Stimulated activated CD4-positive, alpha-beta T cell treated with anti-CD3 and anti-CD28 coated beads, TNF-alpha, amount 100 ng/mL, for 24 hours (primary cell): ENCODE data around the gene MICU1.
"Not testable (repeated sequence)": the region's sequence is repeated elsewhere in the genome, so short reads cannot be mapped to it uniquely, and the experiment has no call there.

Experiments
- DNase-seq, 3 experiments: peaks; one replicate each; pipeline ENCODE4 v3.0.0-alpha.2; 2020; ENCODE audit warnings: low read depth in 3 of 3

MICU1 gene

GRCh38 chr10:72455889-72456595 lies 169.8 kb downstream of the MICU1 start:
- no peak for DNase-seq

DNA sequence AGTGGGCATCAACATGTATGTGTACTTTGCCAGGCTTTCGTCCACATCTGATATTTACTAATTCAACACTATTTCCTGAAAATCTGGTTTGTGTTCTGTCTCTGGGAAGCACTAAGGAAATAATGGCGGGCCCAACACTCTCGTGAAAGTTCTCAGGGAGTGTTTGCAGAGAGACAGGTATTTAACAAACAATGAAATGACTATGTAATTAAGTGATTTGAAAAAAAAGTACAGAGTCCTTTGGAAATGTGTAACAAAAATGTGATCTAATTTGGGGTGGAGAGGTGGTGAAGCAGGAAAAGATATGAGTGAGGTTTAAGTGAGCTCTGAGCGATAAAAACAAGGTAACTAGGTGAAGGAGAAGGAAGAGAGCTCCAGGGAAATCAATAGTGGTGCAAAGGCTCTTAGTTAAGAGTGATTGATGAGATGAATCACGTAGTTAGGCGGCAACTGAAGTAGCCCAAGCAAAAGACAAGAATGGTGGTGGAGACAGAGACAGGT lies 175.9 kb downstream of the MICU1 start:
- no peak for DNase-seq

- no peak for DNase-seq
Measured at GRCh38 chr10:72445851-72446250, 180.0 kb downstream of the MICU1 start.

- not testable (repeated sequence) for DNase-seq
Measured at GRCh38 chr10:72442969-72443368, 182.9 kb downstream of the MICU1 start.

- DNase-seq: no peak
Measured at GRCh38 chr10:72435570-72435969, 190.3 kb downstream of the MICU1 start.

GRCh38 chr10:72430936-72431335 lies 194.9 kb downstream of the MICU1 start:
- not testable (repeated sequence) for DNase-seq

DNA sequence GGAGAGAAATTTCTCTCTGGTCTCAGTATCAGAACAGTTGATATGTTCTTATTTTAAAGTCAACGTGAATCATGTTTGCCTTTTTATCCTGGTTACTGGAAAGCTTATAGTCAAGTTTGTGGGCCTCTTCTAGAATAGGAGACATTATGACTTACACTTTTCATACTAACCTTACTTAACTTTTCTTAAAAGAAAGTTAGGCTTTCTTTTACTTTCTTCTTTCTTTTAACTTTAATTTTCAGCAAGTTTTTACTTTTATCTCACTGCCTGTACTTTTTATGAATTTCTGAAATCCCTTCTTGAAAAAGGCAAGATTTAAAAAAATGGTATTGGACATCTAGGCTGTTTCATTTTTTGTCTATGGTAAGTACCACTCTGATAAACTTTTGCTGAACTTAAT lies 195.9 kb downstream of the MICU1 start:
- no peak for DNase-seq

DNA sequence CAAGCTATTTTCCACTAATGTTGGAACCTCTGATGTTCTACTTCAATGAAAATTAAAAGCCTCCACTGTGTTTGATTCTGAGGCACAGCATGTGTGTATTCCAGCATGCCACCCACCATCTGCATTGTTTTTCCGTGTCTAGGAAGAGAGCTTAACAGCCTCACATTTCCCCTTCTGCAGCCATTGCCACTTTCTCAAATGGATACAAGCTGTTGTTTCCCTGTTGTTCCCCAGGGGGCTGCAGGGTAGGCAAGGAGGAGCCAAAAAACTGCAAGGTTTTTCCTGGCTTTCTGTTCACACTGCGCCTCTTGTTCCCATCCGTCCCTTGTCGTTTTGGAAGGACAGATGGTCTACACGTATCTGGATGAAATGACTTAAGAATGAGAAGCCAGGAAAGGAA lies 198.9 kb downstream of the MICU1 start:
- no peak for DNase-seq

DNA sequence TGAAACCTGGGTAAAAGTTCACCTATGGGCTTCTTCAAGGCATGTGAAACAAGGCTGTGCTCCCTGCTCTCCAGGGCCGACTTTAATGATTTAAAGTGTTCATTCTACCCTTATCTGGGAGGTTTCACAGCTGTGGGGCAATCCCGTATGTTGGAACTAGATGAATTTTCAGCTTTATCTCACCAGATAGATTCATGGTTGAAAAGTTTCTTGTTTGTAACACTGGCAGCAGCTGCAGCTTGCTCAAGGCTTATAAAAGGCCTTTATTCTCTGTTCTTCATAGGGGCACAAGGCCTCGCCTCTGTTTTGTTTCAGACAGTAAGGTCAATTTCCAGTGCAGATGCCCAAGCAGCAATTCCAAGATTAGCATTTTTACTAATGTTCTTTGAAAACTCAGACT lies 200.7 kb downstream of the MICU1 start:
- no peak for DNase-seq

DNA sequence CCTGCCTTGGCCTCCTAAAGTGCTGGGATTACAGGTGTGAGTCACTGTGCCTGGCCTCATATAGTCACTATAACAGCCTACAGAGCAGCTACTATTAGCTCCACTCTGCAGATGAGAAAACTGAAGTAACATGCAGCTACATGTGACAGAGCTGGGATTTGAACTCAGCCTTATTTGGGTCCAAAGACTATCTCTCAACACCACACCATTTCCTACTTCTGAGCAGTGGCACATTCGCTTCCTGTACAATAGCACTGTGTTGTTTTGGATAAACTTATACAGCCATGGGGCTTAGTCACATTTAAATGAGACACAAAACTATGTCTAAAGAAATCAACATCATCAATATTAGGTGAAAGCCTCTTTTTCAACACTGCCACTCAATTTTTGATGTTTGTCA lies 201.3 kb downstream of the MICU1 start:
- DNase-seq: no peak

DNA sequence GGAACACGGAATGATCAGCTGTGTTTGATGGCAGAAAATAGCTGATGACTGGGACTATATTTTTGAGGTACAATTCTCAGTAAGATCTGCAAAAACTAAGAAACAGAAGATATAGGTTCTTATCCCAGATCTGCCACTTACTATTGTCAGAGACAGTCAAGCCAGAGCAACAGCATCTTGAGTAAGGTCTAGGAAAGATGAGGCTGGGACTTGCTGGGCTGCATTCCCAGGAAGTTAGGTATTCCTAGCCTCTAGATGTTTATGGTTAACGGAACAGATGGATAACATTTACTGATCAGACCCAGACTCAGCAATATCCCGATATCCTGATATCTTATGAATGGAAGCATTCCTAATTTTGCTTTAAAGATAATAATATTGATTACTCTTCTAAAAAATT lies 202.5 kb downstream of the MICU1 start:
- DNase-seq: no peak

DNA sequence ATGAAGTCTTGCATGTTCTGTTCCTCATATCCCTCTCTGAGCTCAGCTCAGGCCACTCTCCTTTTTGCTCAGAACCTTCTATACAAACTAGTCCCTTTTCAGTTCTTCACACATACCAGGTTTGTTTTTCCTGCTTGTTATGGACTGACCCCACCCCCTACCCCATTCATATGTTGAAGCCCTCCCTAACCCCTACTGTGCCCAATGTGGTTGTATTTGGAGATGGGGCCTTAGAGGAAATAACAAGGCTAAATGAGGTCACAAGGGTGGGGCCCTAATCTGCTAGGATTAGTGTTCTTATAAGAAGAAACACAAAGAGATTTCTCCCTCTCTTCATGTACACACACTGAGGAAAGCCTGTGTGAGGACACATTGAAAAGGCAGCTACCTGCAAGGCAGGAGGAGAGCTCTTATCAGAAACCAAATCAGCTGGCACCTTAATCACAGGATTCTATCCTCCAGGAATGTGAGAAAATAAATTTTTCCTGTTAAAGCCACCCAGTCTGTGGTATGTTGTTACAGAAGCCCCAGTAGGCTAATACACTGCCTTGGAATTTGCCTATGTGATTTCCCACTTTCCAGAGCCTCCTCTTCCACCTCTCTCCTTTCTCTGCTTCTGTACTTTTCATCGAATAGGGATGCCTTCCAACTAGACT lies 203.9 kb downstream of the MICU1 start:
- DNase-seq: no peak

- no peak for DNase-seq
Measured at GRCh38 chr10:72419241-72419640, 206.6 kb downstream of the MICU1 start.

DNA sequence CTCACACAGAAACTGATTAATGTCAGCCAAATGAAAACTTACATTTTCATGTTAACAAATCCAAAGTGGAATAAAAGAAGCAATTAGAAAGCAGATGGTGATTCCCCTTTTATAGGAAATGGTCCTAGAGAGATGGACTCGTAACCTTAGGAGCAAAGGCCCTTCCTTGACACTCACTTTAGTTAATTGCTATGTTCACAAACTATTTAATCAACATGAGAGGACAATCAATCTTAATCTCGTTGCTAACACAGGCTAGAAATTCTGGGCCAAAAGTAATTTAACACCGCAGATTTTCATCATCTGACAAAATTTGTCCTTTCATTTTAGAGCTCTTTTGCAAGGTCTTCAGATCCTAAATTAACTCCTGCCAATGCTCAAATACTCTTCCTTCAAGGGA lies 207.2 kb downstream of the MICU1 start:
- no peak for DNase-seq

DNA sequence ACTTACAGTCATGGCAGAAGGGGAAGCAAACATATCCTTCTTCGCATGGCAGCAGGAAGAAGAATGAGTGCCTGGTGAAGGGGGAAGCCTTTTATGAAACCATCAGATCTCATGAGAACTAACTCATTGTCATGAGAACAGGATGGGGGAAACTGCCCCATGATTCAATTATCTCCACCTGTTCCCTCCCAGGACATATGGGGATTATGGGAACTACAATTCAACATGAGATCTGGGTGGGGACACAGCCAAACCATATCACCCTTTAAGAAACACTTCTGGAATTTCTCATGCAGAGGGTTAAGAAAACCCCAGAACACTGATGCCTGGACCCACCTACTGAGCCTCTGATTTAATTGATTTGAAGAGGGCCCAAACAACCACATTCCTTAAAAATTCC lies 207.9 kb downstream of the MICU1 start:
- no peak for DNase-seq

- DNase-seq: no peak
Measured at GRCh38 chr10:72416661-72417060, 209.2 kb downstream of the MICU1 start.

DNA sequence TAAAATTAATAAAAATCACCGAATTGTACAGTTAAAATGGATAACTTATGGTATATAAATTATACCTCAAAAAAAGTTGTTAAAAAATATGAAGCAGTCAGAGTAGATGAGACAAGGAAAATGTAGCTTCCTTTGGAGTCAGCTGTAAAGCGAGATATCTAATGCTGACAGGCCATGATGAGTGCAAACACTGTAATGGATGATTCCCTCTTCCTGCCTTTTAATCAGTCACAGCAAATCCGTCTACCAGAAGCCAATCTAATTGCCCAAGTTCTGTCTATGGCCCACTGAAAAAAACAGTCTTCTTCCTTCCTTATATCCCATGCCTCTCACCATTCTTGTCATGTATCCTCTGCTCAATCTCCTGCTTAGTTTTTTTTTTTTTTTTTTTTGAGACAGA lies 211.2 kb downstream of the MICU1 start:
- DNase-seq: no peak

- DNase-seq: no peak
Measured at GRCh38 chr10:72409167-72409566, 216.7 kb downstream of the MICU1 start.

GRCh38 chr10:72407927-72408600 lies 217.8 kb downstream of the MICU1 start:
- DNase-seq: no peak

DNA sequence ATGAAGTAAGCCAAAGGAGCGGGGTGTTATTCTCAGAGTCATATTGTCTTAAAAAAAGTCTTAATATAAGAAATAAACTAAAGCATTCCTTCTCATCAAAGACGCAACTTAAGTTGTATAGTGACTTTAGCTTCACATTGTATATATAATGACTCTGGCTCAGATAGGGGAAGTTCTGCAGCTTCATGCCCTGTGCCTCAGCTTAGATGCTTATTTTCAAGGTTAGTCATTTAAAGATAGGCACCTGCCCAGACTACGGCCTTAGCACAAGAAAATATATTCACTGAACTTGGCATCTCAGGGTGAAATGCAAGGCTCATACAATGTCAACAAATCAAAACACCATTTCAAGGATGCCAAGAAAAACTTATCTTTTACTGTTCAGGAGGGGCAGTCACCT lies 218.4 kb downstream of the MICU1 start:
- DNase-seq: no peak

- DNase-seq: not testable (repeated sequence)
Measured at GRCh38 chr10:72395581-72395980, 230.3 kb downstream of the MICU1 start.

DNA sequence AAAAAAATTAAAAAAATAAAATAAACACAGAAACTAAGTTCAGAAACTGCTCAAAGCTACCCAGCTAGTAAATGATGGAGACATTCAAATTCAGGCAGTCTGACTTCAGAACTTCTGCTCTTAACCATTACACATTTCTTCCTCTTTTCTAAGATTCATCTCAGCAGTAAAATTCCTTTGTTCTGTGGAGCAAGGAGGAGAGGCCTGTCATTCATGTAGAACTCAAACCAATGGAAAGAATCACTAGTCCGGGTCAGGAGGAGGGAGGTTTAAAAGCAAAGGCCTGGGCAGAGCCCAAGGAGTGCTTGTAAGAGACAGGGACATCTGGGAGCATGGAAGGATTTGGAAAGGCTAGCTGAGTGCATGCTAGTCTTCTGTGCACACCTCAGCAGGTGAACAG lies 233.3 kb downstream of the MICU1 start:
- DNase-seq: no peak

DNA sequence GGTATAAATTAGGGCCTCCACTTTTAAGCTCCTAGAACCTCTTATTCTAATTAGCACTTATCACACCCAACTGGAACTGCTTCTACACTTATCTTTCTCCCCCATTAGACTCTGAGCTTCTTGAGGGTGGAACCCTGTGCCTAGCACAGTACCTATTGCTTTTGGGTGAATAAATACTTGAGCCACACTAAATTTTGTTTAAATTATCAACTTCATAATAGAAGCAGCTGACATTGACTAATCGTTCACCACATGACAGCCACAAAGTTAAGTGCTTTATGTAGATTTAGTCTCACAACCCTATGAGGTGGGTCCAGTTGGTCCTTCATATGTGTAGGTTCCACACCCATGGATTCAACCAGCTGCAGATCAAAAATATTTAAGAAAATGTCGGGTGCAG lies 235.1 kb downstream of the MICU1 start:
- no peak for DNase-seq
